GM10847 (cell line): ENCODE measurements around the gene PRSS22.

Source experiments
- POLR2A ChIP-seq: IDR thresholded peaks from 2 replicates; pipeline ENCODE4 v1.6.1; 2011; ENCODE audit not compliant: insufficient read length; ENCODE audit errors: extremely low read depth

PRSS22 gene

GRCh38 chr16:2859686-2860265 is 1.8 kb upstream of the PRSS22 start:
- no peak for TF ChIP-seq POLR2A

- TF ChIP-seq POLR2A: no peak
These were observed 465 bp upstream of the PRSS22 start for GRCh38 chr16:2858245-2859025.

GRCh38 chr16:2856686-2857450 is 1.1 kb downstream of the PRSS22 start:
- TF ChIP-seq POLR2A: no peak

GRCh38 chr16:2856061-2856670 is 1.8 kb downstream of the PRSS22 start:
- no peak for TF ChIP-seq POLR2A

GRCh38 chr16:2855536-2855935 is 2.4 kb downstream of the PRSS22 start:
- TF ChIP-seq POLR2A: no peak

GRCh38 chr16:2854700-2855309 is 3.2 kb downstream of the PRSS22 start:
- TF ChIP-seq POLR2A: no peak

GRCh38 chr16:2853531-2854073 is 4.4 kb downstream of the PRSS22 start:
- TF ChIP-seq POLR2A: no peak

- no peak for TF ChIP-seq POLR2A
These were observed 5.1 kb downstream of the PRSS22 start for GRCh38 chr16:2852731-2853507.

- no peak for TF ChIP-seq POLR2A
These were observed 5.8 kb downstream of the PRSS22 start for GRCh38 chr16:2852003-2852730.

GRCh38 chr16:2848933-2849725 is 8.8 kb downstream of the PRSS22 start:
- TF ChIP-seq POLR2A: no peak

GRCh38 chr16:2846511-2847310 is 11.3 kb downstream of the PRSS22 start:
- TF ChIP-seq POLR2A: no peak

GRCh38 chr16:2845116-2845515 is 12.9 kb downstream of the PRSS22 start:
- no peak for TF ChIP-seq POLR2A

GRCh38 chr16:2843526-2843925 is 14.4 kb downstream of the PRSS22 start:
- no peak for TF ChIP-seq POLR2A
